A549 (cell line): ENCODE data around the gene PIP5K1B. TPM values are rescaled to one million over a fixed set of nuclear protein-coding genes. Genes with fewer than 3 reads are reported as not detected.

ENCODE experiments used
- ATAC-seq, 2 experiments: fragments of 200-7000 bp in 1 of 2; fragments of >200 bp in 1 of 2; cut with Nextera tagmentation in 1 of 2; cut with Tn5 transposase in 1 of 2; 3 replicates each; pipeline versions ENCODE4 v1.8.0 to v1.9.1; 2018 to 2020; ENCODE audit warnings: mild to moderate bottlenecking in 1 of 2, moderate library complexity in 1 of 2
- CTCF ChIA-PET: fragments of 300-600 bp; sonication (Branson Sonifier 250); formaldehyde crosslinking; extraction: SDS; loops from one replicate; lab custom pipeline; 2021; ENCODE audit warnings: antibody characterized with exemption, inconsistent platforms; lab: Yijun Ruan, JAX
- POLR2A ChIA-PET: fragments of 350-600 bp; formaldehyde crosslinking; extraction: SDS; loops from one replicate; lab custom pipeline; 2021; ENCODE audit warnings: antibody characterized with exemption, inconsistent platforms; lab: Yijun Ruan, JAX
- DNase-seq, 2 experiments: peaks; one replicate each; pipeline versions ENCODE4 v3.0.0 to v3.0.0-alpha.2; 2011 to 2016; ENCODE audit warnings: low read depth in 1 of 2, low spot score in 1 of 2
- FAIRE-seq: peaks from 2 replicates; lab custom pipeline; 2011; peaks lifted over from hg19 to GRCh38; lab: Jason Lieb, UNC
- H3K27ac ChIP-seq, 2 experiments: fragments of >200 bp; sonication (Bioruptor Twin); formaldehyde crosslinking; 3 replicates each; pipeline ENCODE4 v1.5.1; 2016 to 2017
- H3K4me1 ChIP-seq: fragments of >200 bp; sonication (Bioruptor Twin); formaldehyde crosslinking; 3 replicates; pipeline ENCODE4 v1.6.1; 2016
- H3K4me2 ChIP-seq: fragments of >200 bp; sonication (Bioruptor Twin); formaldehyde crosslinking; 3 replicates; pipeline ENCODE4 v1.6.1; 2016
- H3K4me3 ChIP-seq: fragments of >200 bp; sonication (Bioruptor Twin); formaldehyde crosslinking; 3 replicates; pipeline ENCODE4 v1.5.1; 2016
- H3K9me3 ChIP-seq: fragments of >200 bp; sonication (Bioruptor Twin); formaldehyde crosslinking; 3 replicates; pipeline ENCODE4 v1.6.1; 2016
- ATOH8 ChIP-seq: fragments of 250-450 bp; sonication (Bioruptor Pico); IDR thresholded peaks from 2 replicates; pipeline ENCODE4 v1.5.0; 2020; ENCODE audit warnings: low read depth, mild to moderate bottlenecking, moderate library complexity
- BCL3 ChIP-seq: fragments of >200 bp; sonication (Bioruptor Twin); formaldehyde crosslinking; IDR thresholded peaks from 3 replicates; pipeline ENCODE4 v1.6.1; 2016
- CHD2 ChIP-seq: fragments of 150-350 bp; IDR thresholded peaks from 2 replicates; pipeline ENCODE4 v1.6.1; 2014; ENCODE audit warnings: low read length; ENCODE audit not compliant: partially characterized antibody
- CHD4 ChIP-seq: fragments of 200-600 bp; sonication (generic); IDR thresholded peaks from 2 replicates; pipeline ENCODE4 v1.6.1; 2016; ENCODE audit warnings: antibody characterized with exemption, mild to moderate bottlenecking, borderline replicate concordance
- E2F6 ChIP-seq: IDR thresholded peaks from 2 replicates; pipeline ENCODE4 v1.6.1; 2012; ENCODE audit warnings: low read depth, borderline replicate concordance
- EHMT2 ChIP-seq: fragments of 200-600 bp; sonication (generic); IDR thresholded peaks from 2 replicates; pipeline ENCODE4 v1.6.1; 2016; ENCODE audit warnings: antibody characterized with exemption, low read depth, mild to moderate bottlenecking, moderate library complexity
- ESRRA ChIP-seq: fragments of 150-350 bp; IDR thresholded peaks from 2 replicates; pipeline ENCODE4 v1.6.1; 2014; ENCODE audit warnings: mild to moderate bottlenecking, low read length, borderline replicate concordance
- FOSL2 ChIP-seq, 2 experiments: fragments of 450-650 bp in 1 of 2; fragments of >200 bp in 1 of 2; sonication (Bioruptor Twin) in 1 of 2; formaldehyde crosslinking; IDR thresholded peaks; 2 replicates each; pipeline versions ENCODE4 v1.5.0 to v1.6.1; 2016 to 2020; ENCODE audit warnings: mild to moderate bottlenecking in 1 of 2, moderate library complexity in 1 of 2
- FOXS1 ChIP-seq: fragments of 250-450 bp; sonication (Bioruptor Pico); IDR thresholded peaks from 2 replicates; pipeline ENCODE4 v1.5.0; 2020; ENCODE audit warnings: mild to moderate bottlenecking, moderate library complexity
- GATA3 ChIP-seq: IDR thresholded peaks from 2 replicates; pipeline ENCODE4 v1.6.1; 2012; ENCODE audit warnings: borderline replicate concordance
- HOXA7 ChIP-seq: fragments of 250-450 bp; sonication (Bioruptor Pico); IDR thresholded peaks from 2 replicates; pipeline ENCODE4 v1.5.0; 2020; ENCODE audit warnings: mild to moderate bottlenecking, moderate library complexity
- HOXB5 ChIP-seq: fragments of 250-450 bp; sonication (Bioruptor Pico); IDR thresholded peaks from 2 replicates; pipeline ENCODE4 v1.5.0; 2020; ENCODE audit warnings: mild to moderate bottlenecking, moderate library complexity
- JUNB ChIP-seq: fragments of >200 bp; sonication (Bioruptor Twin); formaldehyde crosslinking; IDR thresholded peaks from 2 replicates; pipeline ENCODE4 v1.6.1; 2016
- MAZ ChIP-seq: fragments of 150-350 bp; IDR thresholded peaks from 2 replicates; pipeline ENCODE4 v1.6.1; 2014; ENCODE audit warnings: antibody characterized with exemption, low read depth, low read length, borderline replicate concordance
- MYC ChIP-seq: IDR thresholded peaks from 2 replicates; pipeline ENCODE4 v1.6.1; 2012; ENCODE audit warnings: mild to moderate bottlenecking, inconsistent platforms, low read length, improper control_type of control experiment, borderline replicate concordance
- NR3C1 ChIP-seq: fragments of >200 bp; sonication (Bioruptor Twin); formaldehyde crosslinking; IDR thresholded peaks from 3 replicates; pipeline ENCODE4 v1.6.1; 2017
- PHF8 ChIP-seq: fragments of 200-600 bp; sonication (generic); IDR thresholded peaks from 2 replicates; pipeline ENCODE4 v1.6.1; 2016; ENCODE audit warnings: low read depth, mild to moderate bottlenecking, antibody characterized with exemption, moderate library complexity, borderline replicate concordance
- POLR2AphosphoS2 ChIP-seq: conservative IDR thresholded peaks from 2 replicates; pipeline ENCODE4 v1.6.1; 2012; ENCODE audit warnings: low read length, improper control_type of control experiment, inconsistent platforms
- RAD21 ChIP-seq, 2 experiments: fragments of >200 bp in 1 of 2; sonication (Bioruptor Twin) in 1 of 2; formaldehyde crosslinking in 1 of 2; IDR thresholded peaks in 1 of 2; conservative IDR thresholded peaks in 1 of 2; 2 replicates in 1 of 2; 3 replicates in 1 of 2; pipeline ENCODE4 v1.6.1; 2012 to 2018; ENCODE audit warnings: inconsistent platforms in 1 of 2
- TFCP2L1 ChIP-seq: fragments of 250-450 bp; sonication (Bioruptor Pico); IDR thresholded peaks from 2 replicates; pipeline ENCODE4 v1.5.0; 2021; ENCODE audit warnings: mild to moderate bottlenecking
- ZFP36 ChIP-seq: fragments of 450-650 bp; IDR thresholded peaks from 2 replicates; pipeline ENCODE4 v1.6.1; 2014; ENCODE audit warnings: borderline replicate concordance; ENCODE audit not compliant: partially characterized antibody
- WGBS: methylation state at CpG from one replicate; pipeline ENCODE4 v1.1.6; 2017; ENCODE audit errors: missing lambda C conversion rate; 5-methylcytosine and 5-hydroxymethylcytosine counted together
- polyA plus RNA-seq, 4 experiments: library from polyadenylated mRNA; depleted of rRNA in 3 of 4; stranded (reverse); fragments of >200 nt; fragmentation: RNase III in 1 of 4; extraction: RNeasy Plus Mini Kit Qiagen cat#74134 plus additional on column Dnase treatment in 1 of 4; gene quantifications; 2 replicates in 3 of 4; 3 replicates in 1 of 4; pipeline ENCODE4 v1.2.3, GENCODE V29; 2011 to 2017
- TF ChIP-seq, protein P1 (sequence below): fragments of 150-350 bp; IDR thresholded peaks from 2 replicates; pipeline ENCODE4 v1.6.1; 2014; ENCODE audit warnings: low read depth, mild to moderate bottlenecking, low read length
- TF ChIP-seq, protein P2 (sequence below): IDR thresholded peaks from 2 replicates; pipeline ENCODE4 v1.6.1; 2012
- TF ChIP-seq, protein P3 (sequence below): IDR thresholded peaks from 2 replicates; pipeline ENCODE4 v1.6.1; 2012

Gene PIP5K1B
- polyA plus RNA-seq, 2 of the 4 experiments (the other 2 are of a cell fraction): not detected

DNA sequence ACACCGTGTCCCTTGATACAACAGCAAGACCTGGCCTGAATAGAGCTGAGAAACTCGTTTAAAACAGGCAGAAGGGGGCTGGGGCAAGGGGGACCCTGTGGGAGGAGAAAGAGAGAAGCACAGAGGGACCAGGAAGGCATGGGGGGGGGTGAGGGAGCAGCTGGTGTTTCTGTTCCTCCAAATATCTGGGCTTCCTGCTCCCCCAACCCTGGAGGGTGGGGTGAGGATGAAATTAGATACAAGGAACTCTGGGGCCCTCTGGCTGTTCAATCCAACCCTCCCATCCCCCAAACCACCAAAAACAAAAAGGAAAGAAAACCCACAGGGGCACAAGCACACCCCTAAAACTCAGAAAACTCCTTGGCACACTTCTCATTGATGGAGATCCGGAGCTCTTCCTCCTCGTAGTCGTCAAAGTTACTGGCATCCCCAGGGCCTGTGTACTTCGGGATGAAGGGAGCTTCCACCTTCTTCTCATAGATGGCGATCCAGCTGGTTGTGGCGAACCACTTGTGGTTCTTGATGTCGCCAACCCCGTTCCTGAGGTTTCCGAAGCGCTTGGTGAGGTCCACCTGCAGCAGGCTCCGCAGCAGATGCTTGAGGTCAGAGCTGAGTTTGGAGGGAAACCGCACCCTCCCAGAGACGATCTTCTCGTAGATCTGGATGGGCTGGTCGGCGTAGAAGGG is 307.8 kb downstream of the PIP5K1B start:
- no peak for DNase-seq
- Histone ChIP-seq H3K4me3 (no peak overlapping the region), H3K27ac (no peak overlapping the region), H3K4me2 (no peak overlapping the region), H3K9me3 (no peaks in the 10 kb centered on the region), H3K4me1 (no peaks in the 10 kb centered on the region)
- no peak for ATAC-seq
- WGBS: 38% methylated on average over 12 of the region's 18 CpGs
- ChIA-PET POLR2A (interaction anchor here (0.6 kb wide), 1 partner anchor 24 kb away, joined by 5 read pairs; no protein-coding TSS in a partner anchor), CTCF (interaction anchor here (0.5 kb wide), 1 partner anchor 1993 kb away, joined by 3 read pairs; no protein-coding TSS in a partner anchor)
- TF ChIP-seq MAZ (no peak), RAD21 (conservative IDR thresholded peaks at IDR 0.05 in 1 of 2, IDR thresholded peaks at IDR 0.05 in 1 of 2) (no peak), GATA3 (no peak), BCL3 (no peak), POLR2AphosphoS2 (no peak), EHMT2 (no peak), TFCP2L1 (CRISPR knock-in tag) (no peak), MYC (no peak), CHD2 (no peak), HOXB5 (no peak), JUNB (no peak), NR3C1 (no peak), ATOH8 (CRISPR knock-in tag) (no peak), E2F6 (no peak), CHD4 (no peak), PHF8 (no peak), FOXS1 (CRISPR knock-in tag) (no peak), ZFP36 (no peak)
- TF ChIP-seq, protein P1, sequence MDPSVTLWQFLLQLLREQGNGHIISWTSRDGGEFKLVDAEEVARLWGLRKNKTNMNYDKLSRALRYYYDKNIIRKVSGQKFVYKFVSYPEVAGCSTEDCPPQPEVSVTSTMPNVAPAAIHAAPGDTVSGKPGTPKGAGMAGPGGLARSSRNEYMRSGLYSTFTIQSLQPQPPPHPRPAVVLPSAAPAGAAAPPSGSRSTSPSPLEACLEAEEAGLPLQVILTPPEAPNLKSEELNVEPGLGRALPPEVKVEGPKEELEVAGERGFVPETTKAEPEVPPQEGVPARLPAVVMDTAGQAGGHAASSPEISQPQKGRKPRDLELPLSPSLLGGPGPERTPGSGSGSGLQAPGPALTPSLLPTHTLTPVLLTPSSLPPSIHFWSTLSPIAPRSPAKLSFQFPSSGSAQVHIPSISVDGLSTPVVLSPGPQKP: no peak
- TF ChIP-seq, protein P2, sequence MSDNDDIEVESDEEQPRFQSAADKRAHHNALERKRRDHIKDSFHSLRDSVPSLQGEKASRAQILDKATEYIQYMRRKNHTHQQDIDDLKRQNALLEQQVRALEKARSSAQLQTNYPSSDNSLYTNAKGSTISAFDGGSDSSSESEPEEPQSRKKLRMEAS: no peak
- no peak for FAIRE-seq

DNA sequence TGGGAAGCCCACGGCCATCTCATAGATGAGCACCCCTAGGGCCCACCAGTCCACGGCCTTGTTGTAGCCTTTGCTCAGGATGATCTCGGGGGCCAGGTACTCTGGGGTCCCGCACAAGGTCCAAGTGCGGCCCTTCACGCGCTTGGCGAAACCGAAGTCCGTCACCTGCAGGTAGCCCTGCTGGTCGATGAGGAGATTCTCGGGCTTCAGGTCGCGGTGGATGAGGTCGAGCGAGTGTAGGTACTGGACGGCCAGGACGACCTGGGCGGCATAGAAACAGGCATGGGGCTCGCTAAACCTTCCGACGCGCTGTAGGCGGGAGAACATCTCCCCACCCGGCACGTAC is 308.3 kb downstream of the PIP5K1B start:
- FAIRE-seq (no peak), DNase-seq (no peak), ATAC-seq (no peak)
- no peak for TF ChIP-seq GATA3
- TF ChIP-seq ESRRA: no peak
- TF ChIP-seq, protein P3, sequence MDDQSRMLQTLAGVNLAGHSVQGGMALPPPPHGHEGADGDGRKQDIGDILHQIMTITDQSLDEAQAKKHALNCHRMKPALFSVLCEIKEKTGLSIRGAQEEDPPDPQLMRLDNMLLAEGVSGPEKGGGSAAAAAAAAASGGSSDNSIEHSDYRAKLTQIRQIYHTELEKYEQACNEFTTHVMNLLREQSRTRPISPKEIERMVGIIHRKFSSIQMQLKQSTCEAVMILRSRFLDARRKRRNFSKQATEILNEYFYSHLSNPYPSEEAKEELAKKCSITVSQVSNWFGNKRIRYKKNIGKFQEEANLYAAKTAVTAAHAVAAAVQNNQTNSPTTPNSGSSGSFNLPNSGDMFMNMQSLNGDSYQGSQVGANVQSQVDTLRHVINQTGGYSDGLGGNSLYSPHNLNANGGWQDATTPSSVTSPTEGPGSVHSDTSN: no peak
- no peak for TF ChIP-seq ATOH8 (CRISPR knock-in tag)
- TF ChIP-seq HOXA7 (CRISPR knock-in tag): no peak
- no peak for TF ChIP-seq CHD4
- TF ChIP-seq FOSL2 (IDR thresholded peaks at IDR 0.05): no peak
- no peak for TF ChIP-seq FOSL2 (CRISPR knock-in tag; IDR thresholded peaks at IDR 0.05)
- no peak for TF ChIP-seq TFCP2L1 (CRISPR knock-in tag)
- no peak for TF ChIP-seq MYC
- CTCF ChIA-PET: no interaction called here
- WGBS: 75% methylated on average over 22 of the region's 26 CpGs
- Histone ChIP-seq H3K4me1 (no peaks in the 10 kb centered on the region), H3K4me3 (no peak overlapping the region), H3K4me2 (no peak overlapping the region), H3K9me3 (no peaks in the 10 kb centered on the region), H3K27ac (no peak overlapping the region)
- POLR2A ChIA-PET: interaction anchor here (0.6 kb wide), 1 partner anchor 25 kb away, joined by 5 read pairs; no protein-coding TSS in a partner anchor
